H7 (cell line): ENCODE measurements around the gene CSMD2. TPM values are rescaled to one million over a fixed set of nuclear protein-coding genes. Genes with fewer than 3 reads are reported as not detected.

Experiments used
- DNase-seq: peaks from one replicate; pipeline ENCODE4 v3.0.0; 2012
- H3K27me3 ChIP-seq: 2 replicates; pipeline ENCODE4 v1.6.0; 2011; ENCODE audit warnings: mild to moderate bottlenecking, low read length; ENCODE audit not compliant: control insufficient read depth, insufficient read depth
- H3K36me3 ChIP-seq: replicated peaks from 2 replicates; pipeline ENCODE4 v1.5.1; 2011; ENCODE audit warnings: low read length; ENCODE audit not compliant: control insufficient read depth, insufficient read depth
- H3K4me3 ChIP-seq: 2 replicates; pipeline ENCODE4 v1.5.1; 2011; ENCODE audit warnings: low read depth, mild to moderate bottlenecking, control low read depth, low read length, moderate library complexity; ENCODE audit not compliant: insufficient read depth
- total RNA-seq: library from RNA; depleted of rRNA; stranded (reverse); fragments of >200 nt; shearing (Covaris generic); gene quantifications from 2 replicates; pipeline ENCODE4 v1.2.3, GENCODE V29; 2014; rRNA removed

Gene CSMD2
- total RNA-seq, 1 experiment from 2014 or later, result 6.3 TPM

GRCh38 chr1:33470495-33471012 is 694.5 kb downstream of the CSMD2 start:
- peak; percentile 84 for DNase-seq
- H3K27me3 ChIP-seq, result no peaks in the 10 kb centered on the region
- no peak overlapping the region for H3K4me3 ChIP-seq
- H3K36me3 ChIP-seq, result no peaks in the 10 kb centered on the region

- Histone ChIP-seq H3K4me3 (no peak overlapping the region), H3K27me3 (no peaks in the 10 kb centered on the region)
- no peak for DNase-seq
Observed at GRCh38 chr1:33469691-33470090, 695.3 kb downstream of the CSMD2 start.

GRCh38 chr1:33468967-33469366 is 696.1 kb downstream of the CSMD2 start:
- Histone ChIP-seq H3K36me3 (no peaks in the 10 kb centered on the region), H3K27me3 (no peaks in the 10 kb centered on the region), H3K4me3 (no peak overlapping the region)
- DNase-seq, result no peak

More at GRCh38 chr1:33469691-33470090, 695.3 kb downstream of the CSMD2 start:
- H3K36me3 ChIP-seq, result no peaks in the 10 kb centered on the region

GRCh38 chr1:33468531-33468930 is 696.5 kb downstream of the CSMD2 start:
- H3K36me3 ChIP-seq, result no peaks in the 10 kb centered on the region
- no peaks in the 10 kb centered on the region for H3K27me3 ChIP-seq
- DNase-seq, result no peak
- H3K4me3 ChIP-seq, result no peak overlapping the region

DNA sequence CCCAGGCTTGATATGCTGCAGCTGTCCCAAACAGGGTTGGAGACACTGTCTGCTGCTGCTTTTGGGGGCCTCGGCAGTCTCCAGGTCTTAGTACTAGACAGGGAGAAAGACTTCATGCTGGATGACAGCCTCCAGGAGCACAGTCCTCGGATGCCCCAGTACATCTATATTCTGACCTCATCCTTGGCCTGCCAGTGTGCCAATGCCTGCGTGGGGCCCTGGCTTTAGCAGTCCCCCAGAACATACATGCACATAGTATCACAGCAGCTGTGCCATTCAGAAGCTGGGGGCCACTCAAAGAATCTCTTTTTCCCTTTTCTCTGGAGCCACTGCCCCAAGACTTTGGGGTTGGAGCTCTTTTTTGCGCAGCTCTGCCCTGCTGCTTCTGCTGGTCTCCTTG is 697.0 kb downstream of the CSMD2 start:
- H3K27me3 ChIP-seq, result no peaks in the 10 kb centered on the region; the same call in 1 of the 2 replicates
- H3K36me3 ChIP-seq, result no peaks in the 10 kb centered on the region
- no peak for DNase-seq
- H3K4me3 ChIP-seq, result no peak overlapping the region

- DNase-seq, result no peak
- Histone ChIP-seq H3K27me3 (no peaks in the 10 kb centered on the region; the same call in 1 of the 2 replicates), H3K4me3 (no peak overlapping the region), H3K36me3 (no peaks in the 10 kb centered on the region)
Observed at GRCh38 chr1:33466159-33466558, 698.9 kb downstream of the CSMD2 start.

GRCh38 chr1:33465316-33465715 is 699.7 kb downstream of the CSMD2 start:
- no peak for DNase-seq
- Histone ChIP-seq H3K36me3 (no peaks in the 10 kb centered on the region), H3K27me3 (no peaks in the 10 kb centered on the region; the same call in 1 of the 2 replicates), H3K4me3 (no peak overlapping the region)

- DNase-seq, result no peak
- Histone ChIP-seq H3K36me3 (no peaks in the 10 kb centered on the region), H3K27me3 (no peaks in the 10 kb centered on the region; the same call in 1 of the 2 replicates), H3K4me3 (no peak overlapping the region)
Observed at GRCh38 chr1:33464552-33464951, 700.5 kb downstream of the CSMD2 start.

Other genes with a start within 250 kb of the CSMD2 start
- 6.5 and 11.8 TPM in 2 replicates for gene C1orf94, start 11.7 kb upstream of the CSMD2 start, total RNA-seq